Adrenal gland (tissue), 5 donors: ENCODE measurements around the gene PRPF6.

Experiments used
- CTCF ChIP-seq, 6 experiments: fragments of 450-650 bp in 4 of 6; fragments of 200-600 bp in 2 of 6; sonication (generic) in 1 of 6; IDR thresholded peaks; 1 replicate in 5 of 6; 2 replicates in 1 of 6; pipeline versions ENCODE4 v1.5.1 to v1.8.0; 2016 to 2021; ENCODE audit warnings: antibody characterized with exemption in 6 of 6, mild to moderate bottlenecking in 2 of 6, moderate library complexity in 1 of 6
- POLR2A ChIP-seq, 2 donors: fragments of 450-650 bp; IDR thresholded peaks; one replicate each; pipeline ENCODE4 v1.6.1; 2017; ENCODE audit warnings: antibody characterized with exemption in 2 of 2, mild to moderate bottlenecking in 2 of 2, moderate library complexity in 1 of 2
- donor health status: DM: no; HTN: no; CAD: no.

DNA sequence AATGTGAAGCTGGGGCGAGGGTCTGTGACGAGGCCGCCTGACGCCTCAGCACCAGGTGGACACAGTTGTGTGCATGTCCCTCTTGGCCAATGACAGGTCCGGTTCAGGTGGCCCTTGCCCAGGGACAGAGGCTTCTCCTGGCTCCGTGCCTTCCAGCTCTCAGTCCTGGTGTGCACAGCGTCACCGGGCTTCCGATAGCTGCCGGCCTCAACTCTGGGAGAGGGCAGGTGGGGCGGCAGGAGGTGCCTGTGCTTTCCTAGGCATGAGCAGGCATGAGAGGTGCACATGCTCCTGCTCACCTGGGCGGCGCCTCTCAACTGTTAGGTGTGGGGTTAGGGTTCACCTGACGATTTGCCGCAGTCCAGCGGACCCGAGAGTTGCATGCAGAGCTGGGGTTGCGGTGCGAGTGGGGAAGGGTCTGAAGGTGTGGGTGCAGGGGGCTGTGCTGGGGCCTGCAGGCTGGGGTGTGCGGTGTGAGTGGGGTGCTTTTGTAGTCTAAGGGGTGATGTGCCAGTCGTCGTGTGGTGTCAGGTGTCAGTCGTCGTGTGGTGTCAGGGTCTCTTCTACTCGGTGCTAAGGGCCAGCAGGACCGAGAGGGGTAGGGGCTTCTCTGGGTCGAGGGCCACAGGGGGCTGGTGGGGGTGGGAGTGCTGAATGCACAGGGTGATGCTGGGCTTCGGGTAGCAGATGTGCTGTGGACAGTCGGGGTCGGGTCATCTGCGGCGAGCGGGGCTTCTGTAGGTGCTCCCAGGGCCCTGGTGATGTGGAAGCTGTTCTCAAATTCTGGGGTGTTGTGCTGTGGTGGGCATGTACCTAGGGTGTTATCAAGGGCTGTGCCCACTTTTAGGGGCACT is 72.3 kb downstream of the PRPF6 start:
- TF ChIP-seq CTCF (IDR thresholded peaks at IDR 0.05) (no peak), POLR2A (IDR thresholded peaks at IDR 0.05) (no peak)
